Non-pigmented ciliary epithelial cell (primary cell): Measurements from ENCODE around the gene TECR.
A peak's percentile ranks its signal among the peaks of the same experiment; 100 is the strongest.
"Not testable (repeated sequence)": the region's sequence is repeated elsewhere in the genome, so short reads cannot be mapped to it uniquely, and the experiment has no call there.

Source experiments
- DNase-seq: peaks from one replicate; pipeline ENCODE4 v3.0.0-alpha.2; 2010; ENCODE audit warnings: low read depth

TECR gene

DNA sequence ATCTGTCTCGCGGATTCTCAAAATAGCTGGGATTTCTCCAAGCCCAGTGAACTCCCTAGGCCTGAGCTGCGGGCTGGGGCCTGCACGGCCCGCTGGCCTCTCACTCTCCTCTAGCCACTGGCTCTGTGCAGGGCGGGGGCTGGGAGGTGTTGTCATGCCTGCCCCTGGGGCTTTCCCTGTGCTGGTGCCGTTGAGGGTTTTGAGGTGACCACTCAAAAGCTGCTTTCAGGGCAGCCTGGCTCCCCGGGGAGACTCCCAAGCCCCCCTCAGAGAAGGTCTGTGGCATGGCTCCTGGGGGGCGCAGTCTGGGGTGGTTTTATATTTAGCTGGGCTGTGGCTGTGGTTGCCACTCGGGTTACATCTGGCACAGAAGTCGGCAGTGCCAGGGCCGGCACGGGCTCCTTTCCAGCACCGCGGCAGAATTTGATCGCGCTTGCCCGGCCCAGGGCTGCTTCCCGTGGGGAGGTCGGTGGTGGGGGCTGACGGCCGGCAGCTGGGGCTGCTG lies 32.5 kb downstream of the TECR start:
- DNase-seq, result no peak

DNA sequence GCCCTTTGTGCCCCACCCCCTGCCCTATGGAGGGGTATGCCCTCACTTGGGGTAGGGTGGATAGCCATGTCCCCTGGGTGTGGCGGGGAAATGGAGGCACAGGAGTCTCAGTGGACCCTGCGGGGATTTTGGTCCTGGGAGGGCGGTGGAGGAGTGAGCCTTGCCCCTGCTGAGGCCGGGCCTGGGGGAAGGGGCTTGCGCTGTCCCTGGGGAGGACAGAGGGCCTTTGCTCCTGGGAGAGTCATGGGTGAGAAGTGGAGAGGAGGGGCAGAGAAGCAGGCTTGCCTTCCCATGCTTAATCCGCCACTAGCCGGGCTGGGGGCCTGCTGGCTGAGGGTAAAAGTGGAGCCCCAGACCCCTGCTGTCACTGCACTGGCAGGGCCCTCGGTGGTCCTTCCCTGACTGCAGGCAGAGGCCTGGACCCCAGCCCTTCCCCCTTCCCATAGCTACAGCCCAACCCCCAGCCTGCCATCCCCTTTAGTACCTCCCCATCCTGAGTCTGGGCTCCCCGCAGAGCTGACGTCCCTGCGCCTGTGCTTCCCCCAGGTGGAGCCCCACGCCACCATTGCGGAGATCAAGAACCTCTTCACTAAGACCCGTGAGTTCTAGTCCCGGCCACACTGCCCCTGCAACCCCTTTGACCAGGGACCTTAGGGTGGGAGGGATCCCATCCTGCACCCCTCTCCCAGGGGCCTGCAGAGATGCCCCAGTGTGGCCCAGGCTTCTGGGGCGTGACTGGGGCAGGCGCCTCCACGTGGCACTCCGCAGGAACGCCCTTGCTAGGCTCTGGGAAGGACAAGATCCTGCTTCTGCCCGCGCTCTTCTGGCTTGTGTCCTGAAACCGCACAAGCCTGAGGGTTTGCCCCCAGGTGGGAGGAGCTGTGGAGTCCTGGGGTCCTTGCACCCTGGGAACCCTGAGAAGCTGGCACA lies 33.5 kb downstream of the TECR start:
- DNase-seq, result no peak

DNA sequence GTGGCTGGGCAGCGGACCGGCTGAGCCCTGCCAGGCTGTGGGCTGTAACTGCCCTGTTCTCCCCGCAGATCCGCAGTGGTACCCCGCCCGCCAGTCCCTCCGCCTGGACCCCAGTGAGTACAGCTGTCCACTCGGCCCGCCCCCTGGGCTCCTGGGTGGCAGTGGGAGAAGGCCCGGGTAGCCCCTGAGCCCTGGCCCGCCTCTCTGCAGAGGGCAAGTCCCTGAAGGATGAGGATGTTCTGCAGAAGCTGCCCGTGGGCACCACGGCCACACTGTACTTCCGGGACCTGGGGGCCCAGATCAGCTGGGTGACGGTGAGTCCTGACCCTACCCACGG lies 34.2 kb downstream of the TECR start:
- no peak for DNase-seq

- DNase-seq, result no peak
These were observed 34.7 kb downstream of the TECR start for GRCh38 chr19:14563989-14564651.

DNA sequence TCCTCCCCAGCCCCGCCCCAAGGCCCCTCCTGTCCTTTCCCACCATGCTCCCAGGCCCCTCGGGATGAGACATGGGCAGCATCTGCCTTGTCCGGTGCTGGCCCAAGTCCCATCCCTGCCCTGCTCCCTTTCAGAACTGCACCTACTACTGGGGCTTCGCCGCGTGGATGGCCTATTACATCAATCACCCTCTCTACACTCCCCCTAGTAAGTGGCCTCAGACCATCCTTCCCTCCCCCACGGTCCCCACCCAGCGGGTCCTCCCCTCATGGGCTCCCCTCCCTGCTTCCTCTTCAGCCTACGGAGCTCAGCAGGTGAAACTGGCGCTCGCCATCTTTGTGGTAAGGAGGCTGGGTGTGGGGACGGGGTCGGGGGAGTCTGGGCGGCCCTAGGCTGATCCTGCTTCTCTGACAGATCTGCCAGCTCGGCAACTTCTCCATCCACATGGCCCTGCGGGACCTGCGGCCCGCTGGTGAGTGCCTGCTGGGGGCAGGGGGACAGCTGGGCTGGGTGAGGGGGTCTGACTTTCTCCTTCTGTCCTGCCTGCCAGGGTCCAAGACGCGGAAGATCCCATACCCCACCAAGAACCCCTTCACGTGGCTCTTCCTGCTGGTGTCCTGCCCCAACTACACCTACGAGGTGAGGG lies 35.4 kb downstream of the TECR start:
- not testable (repeated sequence) for DNase-seq

GRCh38 chr19:14565298-14565679 lies 35.9 kb downstream of the TECR start:
- no peak for DNase-seq

DNA sequence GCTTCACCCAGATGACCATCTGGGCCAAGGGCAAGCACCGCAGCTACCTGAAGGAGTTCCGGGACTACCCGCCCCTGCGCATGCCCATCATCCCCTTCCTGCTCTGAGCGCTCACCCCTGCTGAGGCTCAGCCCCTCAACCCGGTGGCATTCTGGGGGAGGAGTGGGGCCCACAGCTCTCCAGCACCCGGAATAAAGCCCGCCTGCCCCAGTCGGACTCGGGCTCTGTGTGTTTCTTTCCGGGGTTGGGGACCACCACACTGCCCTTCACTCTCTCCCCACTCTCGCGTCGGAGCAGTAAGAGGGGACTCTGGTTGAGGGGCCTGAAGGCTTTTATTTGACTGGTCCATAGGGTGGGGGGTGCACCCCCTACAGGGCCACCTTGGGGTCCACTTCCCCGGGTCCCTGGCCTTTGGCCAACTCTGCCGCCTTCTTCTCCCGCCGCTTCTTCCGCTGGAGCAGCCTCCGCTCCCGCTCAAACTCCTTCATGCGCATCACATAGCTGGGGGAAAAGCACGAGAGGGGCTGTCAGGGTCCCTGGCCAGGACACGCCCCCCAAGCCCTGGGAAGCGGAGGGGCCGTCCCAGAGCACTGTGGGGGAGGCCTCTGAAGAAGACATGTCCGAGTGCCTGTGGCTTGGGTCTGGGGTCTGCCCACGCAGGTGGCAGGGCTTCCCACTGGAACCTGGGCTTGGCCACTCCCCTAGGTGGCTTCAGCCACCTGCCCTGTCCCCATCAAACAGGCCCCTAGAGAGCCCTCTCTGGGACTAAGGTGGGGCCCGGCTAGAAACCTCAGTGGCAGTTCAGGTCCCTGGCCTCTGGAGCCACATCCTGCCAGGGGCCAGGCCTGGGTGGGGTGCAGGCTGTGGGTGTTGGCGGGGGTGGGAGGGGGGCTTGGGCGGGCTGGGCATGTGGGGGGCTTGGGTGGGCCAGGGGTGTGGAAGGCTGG lies 36.6 kb downstream of the TECR start:
- DNase-seq, result no peak

DNA sequence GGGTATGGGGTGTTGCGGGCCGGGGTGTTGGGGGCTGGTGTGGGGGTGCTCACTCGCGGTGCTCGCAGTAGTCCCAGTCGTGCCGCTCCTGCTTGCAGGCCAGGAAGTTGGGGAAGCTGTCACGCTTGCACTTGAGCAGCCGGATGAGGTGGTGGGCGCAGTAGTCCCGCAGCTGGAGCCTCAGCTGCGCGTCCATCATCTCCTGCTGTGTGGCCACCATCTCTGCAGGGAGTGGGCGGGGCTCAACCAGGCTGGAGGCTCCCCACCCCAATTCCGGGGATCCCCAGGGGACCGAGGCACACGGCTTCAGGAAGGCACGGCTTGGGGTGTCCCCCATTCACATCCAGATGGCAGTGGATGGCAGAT lies 37.3 kb downstream of the TECR start:
- DNase-seq, result no peak

- no peak for DNase-seq
These were observed 37.7 kb downstream of the TECR start for GRCh38 chr19:14567079-14567478.

GRCh38 chr19:14570864-14571527 lies 41.6 kb downstream of the TECR start:
- DNase-seq, result no peak

- peak; percentile 83 for DNase-seq
These were observed 42.5 kb downstream of the TECR start, which contains the start of gene NDUFB7 for GRCh38 chr19:14571695-14572490. NDUFB7 (minus strand) TSS chr19:14572066; CDS start chr19:14572000, 66 bp downstream.

GRCh38 chr19:14575428-14575980 lies 46.1 kb downstream of the TECR start:
- DNase-seq, result no peak

DNA sequence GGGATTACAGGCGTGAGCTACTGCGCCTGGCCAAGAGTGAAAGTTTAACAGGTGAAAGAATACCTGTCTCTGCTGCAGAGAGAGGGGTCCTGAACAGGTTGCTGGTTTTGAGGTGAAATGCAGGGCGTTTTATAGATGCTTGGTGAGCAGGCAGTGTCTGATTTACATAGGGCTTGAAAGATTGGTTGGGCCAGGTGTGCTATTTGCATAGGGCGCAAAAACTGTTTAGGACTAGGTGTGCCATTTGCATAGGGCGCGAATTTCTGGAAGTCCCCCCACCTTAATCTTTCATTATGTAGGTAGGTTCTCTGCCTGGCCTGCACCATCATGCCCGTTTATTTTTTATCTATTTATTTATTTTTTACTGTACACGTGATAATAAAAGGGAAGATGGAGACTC lies 47.0 kb downstream of the TECR start:
- DNase-seq, result no peak

GRCh38 chr19:14577264-14577663 lies 47.9 kb downstream of the TECR start:
- DNase-seq, result no peak

GRCh38 chr19:14577885-14578427 lies 48.6 kb downstream of the TECR start:
- DNase-seq, result no peak

GRCh38 chr19:14580623-14581237 lies 51.3 kb downstream of the TECR start:
- no peak for DNase-seq

- no peak for DNase-seq
These were observed 53.5 kb downstream of the TECR start, which contains the start of gene CLEC17A for GRCh38 chr19:14582894-14583340. CLEC17A (plus strand) TSS chr19:14583084; CDS start chr19:14583161, 77 bp downstream.

DNA sequence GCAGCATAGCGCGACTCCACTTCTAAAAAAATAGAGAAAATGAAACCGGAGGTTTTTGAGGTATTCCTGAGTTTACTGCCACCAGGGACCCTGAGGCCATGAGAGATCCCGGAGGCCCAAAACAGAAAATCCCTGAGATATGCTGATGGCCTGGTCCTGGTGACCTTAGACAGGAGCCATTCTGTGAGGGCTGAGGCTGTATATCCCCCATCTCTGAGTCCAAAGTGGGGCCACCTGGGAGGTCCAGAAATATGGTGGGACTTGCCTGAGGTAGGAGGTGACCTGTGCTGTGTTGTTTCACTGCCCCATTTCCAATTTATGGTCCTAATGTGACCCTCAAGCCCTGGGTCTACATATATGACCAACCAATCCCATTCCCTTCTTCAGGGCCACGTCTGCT lies 55.0 kb downstream of the TECR start:
- DNase-seq, result not testable (repeated sequence)

DNA sequence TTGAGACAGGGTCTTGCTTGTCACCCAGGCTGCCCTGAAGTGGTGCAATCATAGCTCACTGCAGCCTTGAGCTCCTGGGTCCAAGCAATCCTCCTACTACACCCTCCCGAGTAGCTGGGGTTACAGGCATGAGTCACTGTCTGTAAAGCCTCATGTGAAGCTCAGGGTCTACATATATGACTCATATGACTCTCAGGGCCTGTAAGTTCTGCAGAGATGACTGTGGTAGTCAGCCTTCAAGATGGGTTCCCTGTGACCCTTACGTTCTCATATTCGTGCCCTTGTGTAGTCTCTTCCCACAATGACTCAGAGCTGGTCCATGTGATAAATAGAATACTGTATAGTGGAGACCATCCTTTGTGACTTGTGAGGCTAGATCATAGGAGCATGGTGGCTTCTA lies 55.8 kb downstream of the TECR start:
- DNase-seq, result peak; percentile 36
